Measurements from ENCODE around the gene ELOVL4.

ELOVL4 gene

GRCh38 chr6:79909517-79909916, 37.8 kb downstream of the ELOVL4 start:
- no peak for DNase-seq

- no peak for DNase-seq
Measured at GRCh38 chr6:79902046-79902445, 45.3 kb downstream of the ELOVL4 start.

- no peak for DNase-seq
Measured at GRCh38 chr6:79898076-79898475, 49.3 kb downstream of the ELOVL4 start.

GRCh38 chr6:79896075-79896449, 51.3 kb downstream of the ELOVL4 start:
- no peak for DNase-seq

- DNase-seq, result no peak
Measured at GRCh38 chr6:79895382-79896074, 51.8 kb downstream of the ELOVL4 start.

- no peak for DNase-seq
Measured at GRCh38 chr6:79894939-79895338, 52.4 kb downstream of the ELOVL4 start.

GRCh38 chr6:79888587-79888986, 58.8 kb downstream of the ELOVL4 start:
- no peak for DNase-seq

- DNase-seq, result no peak
Measured at GRCh38 chr6:79878142-79878748, 69.1 kb downstream of the ELOVL4 start.

GRCh38 chr6:79874531-79875134, 72.7 kb downstream of the ELOVL4 start:
- no peak for DNase-seq

- DNase-seq, result no peak
Measured at GRCh38 chr6:79872986-79873385, 74.4 kb downstream of the ELOVL4 start.

GRCh38 chr6:79872303-79872702, 75.0 kb downstream of the ELOVL4 start:
- no peak for DNase-seq

GRCh38 chr6:79869600-79870084, 77.7 kb downstream of the ELOVL4 start:
- peak; percentile 68 to 75 for DNase-seq

GRCh38 chr6:79869184-79869583, 78.2 kb downstream of the ELOVL4 start:
- DNase-seq, result no peak

- no peak for DNase-seq
Measured at GRCh38 chr6:79868098-79868722, 79.1 kb downstream of the ELOVL4 start.
